GM12878 (cell line): ENCODE data around the gene STXBP4. TPM values are rescaled to one million over a fixed set of nuclear protein-coding genes. Genes with fewer than 3 reads are reported as not detected.

Source experiments
- ATAC-seq: fragments of 200-7000 bp; cut with Tn5 transposase; 3 replicates; pipeline ENCODE4 v1.9.1; 2020; ENCODE audit warnings: mild to moderate bottlenecking, moderate library complexity
- BruUV-seq: library from RNA; stranded (reverse); fragments of 400-500 nt; replicated peaks from 2 replicates; lab custom pipeline; 2021; lab: Mats Ljungman, UMichigan
- CTCF ChIA-PET: fragments of 300-600 bp; sonication (Branson Sonifier 250); formaldehyde crosslinking; extraction: SDS; loops from one replicate; lab custom pipeline; 2021; ENCODE audit warnings: inconsistent platforms; lab: Yijun Ruan, JAX
- POLR2A ChIA-PET: fragments of 350-600 bp; formaldehyde crosslinking; extraction: SDS; loops from one replicate; lab custom pipeline; 2021; ENCODE audit warnings: inconsistent platforms; lab: Charles Lee
- RAD21 ChIA-PET: fragments of 300-600 bp; sonication (Branson Sonifier 250); formaldehyde crosslinking; loops from one replicate; lab custom pipeline; 2023; ENCODE audit warnings: antibody characterized with exemption; ENCODE audit not compliant: unreplicated experiment; lab: Charles Lee
- SMC1A ChIA-PET: fragments of 300-600 bp; sonication (Branson Sonifier 250); formaldehyde crosslinking; loops from one replicate; lab custom pipeline; 2023; ENCODE audit not compliant: unreplicated experiment, uncharacterized antibody; lab: Charles Lee
- DNase-seq: peaks from one replicate; pipeline ENCODE4 v3.0.0-alpha.2; 2011; ENCODE audit warnings: low read depth, low spot score
- FAIRE-seq: peaks from 3 replicates; lab custom pipeline; 2011; peaks lifted over from hg19 to GRCh38; lab: Jason Lieb, UNC
- H2AFZ ChIP-seq: 2 replicates; pipeline ENCODE4 v1.6.0; 2011; ENCODE audit warnings: low read depth, low read length, control low read depth; ENCODE audit not compliant: control insufficient read depth
- H3K27ac ChIP-seq: 2 replicates; pipeline ENCODE4 v1.5.1; 2011; ENCODE audit warnings: control low read depth; ENCODE audit not compliant: control insufficient read depth, insufficient read depth
- H3K27me3 ChIP-seq, 2 experiments: replicated peaks in 1 of 2; 2 replicates each; pipeline versions ENCODE4 v1.6.0 to v1.6.1; 2011; ENCODE audit warnings: low read length in 1 of 2; ENCODE audit not compliant: control insufficient read depth in 2 of 2, insufficient read depth in 2 of 2
- H3K36me3 ChIP-seq, 2 experiments: 2 replicates each; pipeline ENCODE4 v1.5.1; 2011; ENCODE audit warnings: low read length in 1 of 2; ENCODE audit not compliant: control insufficient read depth in 2 of 2, insufficient read depth in 2 of 2
- H3K4me1 ChIP-seq: 2 replicates; pipeline ENCODE4 v1.6.1; 2011; ENCODE audit warnings: mild to moderate bottlenecking, low read length, moderate library complexity, mixed read lengths; ENCODE audit not compliant: control insufficient read depth, insufficient read depth
- H3K4me2 ChIP-seq: 2 replicates; pipeline ENCODE4 v1.6.0; 2011; ENCODE audit warnings: control low read depth; ENCODE audit not compliant: control insufficient read depth, insufficient read depth
- H3K4me3 ChIP-seq: fragments of 200-600 bp; sonication (generic); 2 replicates; pipeline ENCODE4 v1.5.1; 2016
- H3K79me2 ChIP-seq: 2 replicates; pipeline ENCODE4 v1.6.0; 2011; ENCODE audit warnings: low read length; ENCODE audit not compliant: control insufficient read depth, insufficient read depth
- H3K9ac ChIP-seq: 2 replicates; pipeline ENCODE4 v1.8.0; 2011; ENCODE audit warnings: low read length, control low read depth, mixed read lengths; ENCODE audit not compliant: control insufficient read depth, insufficient read depth
- H3K9me3 ChIP-seq: replicated peaks from 3 replicates; pipeline ENCODE4 v1.5.1; 2011; ENCODE audit warnings: mild to moderate bottlenecking, low read length; ENCODE audit not compliant: control insufficient read depth, insufficient read depth
- H4K20me1 ChIP-seq: 2 replicates; pipeline ENCODE4 v1.6.0; 2011; ENCODE audit not compliant: control insufficient read depth, insufficient read depth
- CTCF ChIP-seq, 3 experiments: IDR thresholded peaks in 2 of 3; conservative IDR thresholded peaks in 1 of 3; 2 replicates each; pipeline ENCODE4 v1.5.1; 2011; ENCODE audit warnings: low read depth in 3 of 3, low read length in 3 of 3, mild to moderate bottlenecking in 3 of 3, control low read depth in 2 of 3, moderate library complexity in 2 of 3, inconsistent platforms in 1 of 3, mixed read lengths in 1 of 3; ENCODE audit not compliant: control insufficient read depth in 2 of 3, insufficient read depth in 1 of 3; ENCODE audit errors: extremely low read depth in 1 of 3
- ELK1 ChIP-seq: IDR thresholded peaks from 2 replicates; pipeline ENCODE4 v1.6.1; 2012; ENCODE audit warnings: low read depth, low read length, improper control_type of control experiment
- GABPA ChIP-seq: IDR thresholded peaks from 2 replicates; pipeline ENCODE4 v1.6.1; 2014; ENCODE audit warnings: antibody characterized with exemption, low read depth, mild to moderate bottlenecking, inconsistent platforms
- IKZF1 ChIP-seq: fragments of 450-650 bp; conservative IDR thresholded peaks from 2 replicates; pipeline ENCODE4 v1.6.1; 2017; ENCODE audit warnings: antibody characterized with exemption, mild to moderate bottlenecking
- NFXL1 ChIP-seq: fragments of 450-650 bp; IDR thresholded peaks from 2 replicates; pipeline ENCODE4 v1.6.1; 2017; ENCODE audit warnings: antibody characterized with exemption, mild to moderate bottlenecking, borderline replicate concordance
- RCOR1 ChIP-seq: conservative IDR thresholded peaks from 2 replicates; pipeline ENCODE4 v1.6.1; 2012; ENCODE audit warnings: low read depth, low read length, improper control_type of control experiment
- RFX5 ChIP-seq: IDR thresholded peaks from 2 replicates; pipeline ENCODE4 v1.6.1; 2011; ENCODE audit warnings: low read depth, low read length, improper control_type of control experiment
- SIN3A ChIP-seq: IDR thresholded peaks from 2 replicates; pipeline ENCODE4 v1.6.1; 2012; ENCODE audit warnings: low read depth, low read length, improper control_type of control experiment
- SP1 ChIP-seq: IDR thresholded peaks from one replicate; pipeline ENCODE4 v1.6.1; 2011; ENCODE audit warnings: low read depth, low read length
- TAF1 ChIP-seq: IDR thresholded peaks from 2 replicates; pipeline ENCODE4 v1.6.1; 2011; ENCODE audit warnings: mild to moderate bottlenecking, low read depth, low read length, borderline replicate concordance
- TCF3 ChIP-seq: IDR thresholded peaks from 2 replicates; pipeline ENCODE4 v1.6.1; 2012; ENCODE audit warnings: low read depth, mild to moderate bottlenecking, low read length, borderline replicate concordance; ENCODE audit not compliant: insufficient read depth
- ZNF622 ChIP-seq: fragments of 450-650 bp; IDR thresholded peaks from 2 replicates; pipeline ENCODE4 v1.6.1; 2017; ENCODE audit warnings: mild to moderate bottlenecking, inconsistent platforms
- ZZZ3 ChIP-seq: IDR thresholded peaks from 2 replicates; pipeline ENCODE4 v1.6.1; 2011; ENCODE audit warnings: low read depth; ENCODE audit not compliant: control insufficient read depth, insufficient read length
- WGBS: methylation state at CpG from one replicate; pipeline ENCODE4 v1.1.6; 2016; ENCODE audit warnings: low lambda C conversion rate; ENCODE audit not compliant: insufficient replicate concordance, insufficient coverage; ENCODE audit errors: missing lambda C conversion rate; 5-methylcytosine and 5-hydroxymethylcytosine counted together
- in situ Hi-C: fragments of 300-500 bp; cut with MboI; formaldehyde crosslinking; loops from 9 replicates; pipeline ENCODE4 v1.14.3; 2018; ENCODE audit warnings: mixed read lengths
- intact Hi-C: fragments of 100-400 bp; cut with micrococcal nuclease; formaldehyde crosslinking; loops from one replicate; pipeline ENCODE4 v1.14.2; 2022; ENCODE audit not compliant: unreplicated experiment
- polyA plus RNA-seq, 11 experiments: library from polyadenylated mRNA; depleted of rRNA in 4 of 11; unstranded in 6 of 11; stranded (reverse) in 5 of 11; fragments of >200 nt; fragmentation: Nextera tagmentation in 4 of 11; fragmentation: Illumina TruSeq in 1 of 11; extraction: Ambion mirVana in 4 of 11; extraction: Trizol in 1 of 11; gene quantifications; 1 replicate in 1 of 11; 2 replicates in 10 of 11; pipeline versions ENCODE4 v1.2.1 to v1.2.3, GENCODE V29; 2011 to 2016; ENCODE audit warnings: inconsistent platforms in 2 of 11, missing spikeins in 2 of 11, low read depth in 1 of 11
- total RNA-seq, 4 experiments: library from RNA; depleted of rRNA in 3 of 4; stranded (reverse); fragments of >200 nt in 3 of 4; fragmentation: Illumina TruSeq in 1 of 4; extraction: Trizol in 1 of 4; gene quantifications; 2 replicates each; pipeline versions ENCODE4 v1.2.1 to v1.2.3, GENCODE V29; 2013 to 2021
- TF ChIP-seq, protein P1 (sequence below): fragments of 450-650 bp; IDR thresholded peaks from 2 replicates; pipeline ENCODE4 v1.6.1; 2017; ENCODE audit warnings: mild to moderate bottlenecking, moderate library complexity

Gene STXBP4
- total and polyA plus RNA-seq, 10 of the 15 experiments (the other 5 are each of a cell fraction or from before 2014, with no cell fraction given) = 4.3 to 11.0 (median 6.7) TPM

DNA sequence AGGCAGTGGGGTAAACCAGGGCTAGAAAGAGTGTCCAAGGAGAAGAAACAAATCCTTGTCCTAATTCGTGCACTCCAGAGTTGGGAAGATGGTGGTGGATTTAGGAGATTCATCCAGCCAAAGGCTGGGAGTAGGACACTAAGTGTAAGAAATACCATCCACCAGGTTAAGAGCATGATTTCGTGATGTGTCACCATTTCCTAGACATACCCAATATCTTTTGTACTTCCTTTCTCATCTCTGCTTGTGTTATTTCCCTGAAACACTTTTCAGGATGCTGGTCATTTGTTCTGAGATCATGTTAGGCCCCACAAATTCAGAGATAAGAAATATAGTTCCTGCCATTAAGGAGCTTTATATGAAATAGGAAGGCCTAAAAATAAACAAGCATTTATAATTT, 189.9 kb downstream of the STXBP4 start:
- SMC1A ChIA-PET = interaction anchor here (1.0 kb wide), 1 partner anchor 24 kb away, joined by 3 read pairs; no protein-coding TSS in a partner anchor
- FAIRE-seq = no peak
- 36% methylated on average over 2 of the region's 2 CpGs for WGBS
- TF ChIP-seq CTCF (IDR thresholded peaks at IDR 0.05 in 2 of 3, conservative IDR thresholded peaks at IDR 0.05 in 1 of 3; ENCODE audit: control insufficient read depth in 2 of 3, extremely low read depth in 1 of 3, insufficient read depth in 1 of 3, low read depth in 3 of 3, low read length in 3 of 3) = no peak
- no peak for TF ChIP-seq RCOR1
- TF ChIP-seq TAF1 = no peak
- TF ChIP-seq RFX5 = no peak
- TF ChIP-seq NFXL1 = no peak
- no peak for TF ChIP-seq ZZZ3
- TF ChIP-seq SIN3A = no peak
- no peak for TF ChIP-seq ZNF622
- no peak for TF ChIP-seq ELK1
- TF ChIP-seq GABPA = no peak
- TF ChIP-seq IKZF1 = no peak
- no peak for TF ChIP-seq SP1
- TF ChIP-seq, protein P1, sequence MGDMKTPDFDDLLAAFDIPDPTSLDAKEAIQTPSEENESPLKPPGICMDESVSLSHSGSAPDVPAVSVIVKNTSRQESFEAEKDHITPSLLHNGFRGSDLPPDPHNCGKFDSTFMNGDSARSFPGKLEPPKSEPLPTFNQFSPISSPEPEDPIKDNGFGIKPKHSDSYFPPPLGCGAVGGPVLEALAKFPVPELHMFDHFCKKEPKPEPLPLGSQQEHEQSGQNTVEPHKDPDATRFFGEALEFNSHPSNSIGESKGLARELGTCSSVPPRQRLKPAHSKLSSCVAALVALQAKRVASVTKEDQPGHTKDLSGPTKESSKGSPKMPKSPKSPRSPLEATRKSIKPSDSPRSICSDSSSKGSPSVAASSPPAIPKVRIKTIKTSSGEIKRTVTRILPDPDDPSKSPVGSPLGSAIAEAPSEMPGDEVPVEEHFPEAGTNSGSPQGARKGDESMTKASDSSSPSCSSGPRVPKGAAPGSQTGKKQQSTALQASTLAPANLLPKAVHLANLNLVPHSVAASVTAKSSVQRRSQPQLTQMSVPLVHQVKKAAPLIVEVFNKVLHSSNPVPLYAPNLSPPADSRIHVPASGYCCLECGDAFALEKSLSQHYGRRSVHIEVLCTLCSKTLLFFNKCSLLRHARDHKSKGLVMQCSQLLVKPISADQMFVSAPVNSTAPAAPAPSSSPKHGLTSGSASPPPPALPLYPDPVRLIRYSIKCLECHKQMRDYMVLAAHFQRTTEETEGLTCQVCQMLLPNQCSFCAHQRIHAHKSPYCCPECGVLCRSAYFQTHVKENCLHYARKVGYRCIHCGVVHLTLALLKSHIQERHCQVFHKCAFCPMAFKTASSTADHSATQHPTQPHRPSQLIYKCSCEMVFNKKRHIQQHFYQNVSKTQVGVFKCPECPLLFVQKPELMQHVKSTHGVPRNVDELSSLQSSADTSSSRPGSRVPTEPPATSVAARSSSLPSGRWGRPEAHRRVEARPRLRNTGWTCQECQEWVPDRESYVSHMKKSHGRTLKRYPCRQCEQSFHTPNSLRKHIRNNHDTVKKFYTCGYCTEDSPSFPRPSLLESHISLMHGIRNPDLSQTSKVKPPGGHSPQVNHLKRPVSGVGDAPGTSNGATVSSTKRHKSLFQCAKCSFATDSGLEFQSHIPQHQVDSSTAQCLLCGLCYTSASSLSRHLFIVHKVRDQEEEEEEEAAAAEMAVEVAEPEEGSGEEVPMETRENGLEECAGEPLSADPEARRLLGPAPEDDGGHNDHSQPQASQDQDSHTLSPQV = no peak
- no peak for TF ChIP-seq TCF3

More for the DNA sequence above, 189.9 kb downstream of the STXBP4 start:
- in situ Hi-C loops (no loop called here), intact Hi-C loops (no loop called here)
- H3K9me3 ChIP-seq = no peaks in the 10 kb centered on the region
- H3K27ac ChIP-seq = no peak overlapping the region
- no peaks in the 10 kb centered on the region for H4K20me1 ChIP-seq
- ChIA-PET RAD21 (no interaction called here), CTCF (no interaction called here), POLR2A (no interaction called here)
- no peaks in the 10 kb centered on the region for H3K27me3 ChIP-seq
- BruUV-seq = no TSS peak
- no peaks in the 10 kb centered on the region; a peak in 2 of 4 replicates for H3K36me3 ChIP-seq
- H3K79me2 ChIP-seq = no peaks in the 10 kb centered on the region
- H3K4me3 ChIP-seq = no peak overlapping the region
- ATAC-seq (no peak), DNase-seq (no peak)
- H3K9ac ChIP-seq = no peak overlapping the region
- H3K4me2 ChIP-seq = no peak overlapping the region
- H3K4me1 ChIP-seq = peaks cover 3% of the 10 kb centered on the region; the same call in 1 of the 2 replicates
- H2AFZ ChIP-seq = no peak overlapping the region
